VCaP (cell line): Measurements from ENCODE around the gene NKX6-2.
"Not testable (repeated sequence)": the region's sequence is repeated elsewhere in the genome, so short reads cannot be mapped to it uniquely, and the experiment has no call there.

Experiments used
- H3K27ac ChIP-seq: fragments of 450-650 bp; 2 replicates; pipeline ENCODE4 v1.5.1; 2017
- TF ChIP-seq, protein P1 (sequence below): fragments of 450-650 bp; conservative IDR thresholded peaks from 2 replicates; pipeline ENCODE4 v1.5.1; 2017; ENCODE audit warnings: mild to moderate bottlenecking, moderate library complexity

Gene NKX6-2

DNA sequence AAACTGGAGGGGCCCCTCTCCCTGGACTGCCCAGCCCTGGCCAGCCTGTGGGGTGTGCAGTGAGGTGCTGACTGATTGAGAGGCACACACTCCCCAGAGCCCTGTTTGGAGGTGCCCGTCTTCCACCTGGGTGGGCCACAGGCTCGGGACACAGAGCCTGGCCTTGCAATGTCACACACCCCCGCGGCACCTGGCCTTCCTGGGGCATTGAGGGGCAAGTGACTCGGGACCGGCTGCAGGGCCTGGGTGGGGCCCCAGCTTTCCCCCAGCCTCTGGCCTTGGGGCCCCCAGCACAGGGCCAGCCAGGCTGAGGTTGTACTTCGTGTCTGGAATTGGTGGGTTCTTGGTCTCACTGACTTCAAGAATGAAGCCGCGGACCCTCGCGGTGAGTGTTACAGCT lies 13.9 kb upstream of the NKX6-2 start:
- H3K27ac ChIP-seq: no peak overlapping the region
- TF ChIP-seq, protein P1, sequence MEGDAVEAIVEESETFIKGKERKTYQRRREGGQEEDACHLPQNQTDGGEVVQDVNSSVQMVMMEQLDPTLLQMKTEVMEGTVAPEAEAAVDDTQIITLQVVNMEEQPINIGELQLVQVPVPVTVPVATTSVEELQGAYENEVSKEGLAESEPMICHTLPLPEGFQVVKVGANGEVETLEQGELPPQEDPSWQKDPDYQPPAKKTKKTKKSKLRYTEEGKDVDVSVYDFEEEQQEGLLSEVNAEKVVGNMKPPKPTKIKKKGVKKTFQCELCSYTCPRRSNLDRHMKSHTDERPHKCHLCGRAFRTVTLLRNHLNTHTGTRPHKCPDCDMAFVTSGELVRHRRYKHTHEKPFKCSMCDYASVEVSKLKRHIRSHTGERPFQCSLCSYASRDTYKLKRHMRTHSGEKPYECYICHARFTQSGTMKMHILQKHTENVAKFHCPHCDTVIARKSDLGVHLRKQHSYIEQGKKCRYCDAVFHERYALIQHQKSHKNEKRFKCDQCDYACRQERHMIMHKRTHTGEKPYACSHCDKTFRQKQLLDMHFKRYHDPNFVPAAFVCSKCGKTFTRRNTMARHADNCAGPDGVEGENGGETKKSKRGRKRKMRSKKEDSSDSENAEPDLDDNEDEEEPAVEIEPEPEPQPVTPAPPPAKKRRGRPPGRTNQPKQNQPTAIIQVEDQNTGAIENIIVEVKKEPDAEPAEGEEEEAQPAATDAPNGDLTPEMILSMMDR: no peak

- H3K27ac ChIP-seq: no peak overlapping the region
- TF ChIP-seq, protein P1: no peak
These were observed 12.9 kb upstream of the NKX6-2 start for GRCh38 chr10:132798876-132799275.

DNA sequence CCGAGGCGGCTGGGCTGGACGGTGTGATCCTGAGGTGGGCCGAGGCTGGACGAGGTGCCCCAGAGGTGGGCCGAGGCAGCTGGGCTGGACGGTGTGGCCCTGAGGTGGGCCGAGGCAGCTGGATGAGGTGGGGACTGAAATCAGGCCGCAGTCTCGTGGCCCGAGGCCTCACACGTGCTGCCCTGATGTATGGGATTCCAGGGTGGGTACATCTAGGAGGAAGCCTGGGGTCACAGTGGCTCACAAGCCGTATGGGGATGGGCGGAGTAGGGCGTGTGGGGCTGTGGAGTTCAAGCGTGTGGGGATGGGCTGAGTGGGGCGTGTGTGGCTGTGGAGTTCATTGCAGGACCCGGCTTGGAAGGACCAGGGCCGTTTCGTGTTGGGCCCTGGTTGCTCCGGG lies 12.5 kb upstream of the NKX6-2 start:
- H3K27ac ChIP-seq: no peak overlapping the region
- TF ChIP-seq, protein P1: no peak

GRCh38 chr10:132797986-132798385 lies 12.0 kb upstream of the NKX6-2 start:
- not testable (repeated sequence) for H3K27ac ChIP-seq

DNA sequence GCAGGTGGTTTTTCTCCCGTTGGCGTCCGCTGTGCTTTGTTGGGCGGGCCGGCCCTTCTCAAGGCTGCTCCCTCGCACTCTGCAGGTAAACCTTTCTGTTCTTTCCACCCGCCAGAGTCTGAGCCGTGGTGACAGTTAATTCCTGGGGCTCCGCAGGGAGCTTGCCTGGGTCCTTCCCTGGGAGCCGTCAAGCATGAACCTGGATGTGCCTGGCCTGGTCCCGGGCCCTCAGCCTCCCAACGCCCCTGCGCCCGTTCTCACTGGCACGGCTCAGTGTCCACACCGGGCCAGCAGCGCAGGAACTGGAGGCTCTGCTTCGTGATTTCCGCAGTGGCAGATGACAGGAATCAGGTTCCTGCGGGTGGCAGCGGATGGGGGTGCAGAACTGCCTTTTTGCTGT lies 10.9 kb upstream of the NKX6-2 start:
- TF ChIP-seq, protein P1: no peak

GRCh38 chr10:132793871-132794849 lies 8.2 kb upstream of the NKX6-2 start:
- TF ChIP-seq, protein P1: no peak
- H3K27ac ChIP-seq: no peak overlapping the region

More for the DNA sequence above, 10.9 kb upstream of the NKX6-2 start:
- no peak overlapping the region for H3K27ac ChIP-seq

- TF ChIP-seq, protein P1: no peak
- H3K27ac ChIP-seq: no peak overlapping the region
These were observed 7.3 kb upstream of the NKX6-2 start for GRCh38 chr10:132793213-132793612.

GRCh38 chr10:132792796-132793195 lies 6.8 kb upstream of the NKX6-2 start:
- H3K27ac ChIP-seq: no peak overlapping the region
- TF ChIP-seq, protein P1: no peak

GRCh38 chr10:132792099-132792498 lies 6.2 kb upstream of the NKX6-2 start:
- not testable (repeated sequence) for H3K27ac ChIP-seq
